ENCODE measurements around the gene ACAA1.

DNA sequence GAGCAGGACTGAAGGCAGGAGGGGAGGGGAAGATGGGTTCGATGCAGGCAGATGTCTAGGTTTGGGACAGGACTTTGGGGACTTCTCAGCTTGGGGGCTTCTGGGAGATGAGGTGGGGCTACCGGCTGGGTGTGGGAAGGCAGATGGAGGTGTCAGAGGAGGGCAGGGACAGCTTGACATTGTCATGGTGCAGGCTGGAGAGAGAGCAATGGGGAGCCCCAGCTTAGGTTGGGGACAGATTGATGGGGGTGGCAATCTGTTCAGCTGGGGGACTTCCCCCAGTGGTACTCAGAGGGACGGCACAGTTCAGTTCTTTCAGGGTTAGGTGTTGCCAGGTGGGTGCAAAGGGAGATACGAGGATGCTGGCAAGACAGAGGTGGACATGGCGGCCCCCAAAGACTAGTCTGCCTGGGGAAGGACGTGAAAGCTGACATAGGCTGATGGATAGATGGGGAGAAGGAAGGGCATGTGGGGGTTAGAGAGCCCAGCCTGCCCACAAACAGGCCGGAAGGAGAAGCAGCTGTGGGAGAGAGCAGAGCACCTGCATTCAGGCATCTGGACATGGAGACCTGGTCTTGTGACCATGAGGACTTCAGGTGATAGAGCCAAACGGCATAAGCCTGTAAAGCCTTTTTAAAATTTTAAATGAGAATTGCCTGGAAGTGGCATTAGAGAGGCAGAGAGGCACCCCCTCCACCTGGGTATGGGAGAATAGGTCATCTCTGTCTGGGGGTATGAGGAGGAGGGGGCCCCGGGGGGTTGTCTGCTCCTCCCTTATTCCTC lies 21.1 kb downstream of the ACAA1 start:
- TF ChIP-seq, protein P1, sequence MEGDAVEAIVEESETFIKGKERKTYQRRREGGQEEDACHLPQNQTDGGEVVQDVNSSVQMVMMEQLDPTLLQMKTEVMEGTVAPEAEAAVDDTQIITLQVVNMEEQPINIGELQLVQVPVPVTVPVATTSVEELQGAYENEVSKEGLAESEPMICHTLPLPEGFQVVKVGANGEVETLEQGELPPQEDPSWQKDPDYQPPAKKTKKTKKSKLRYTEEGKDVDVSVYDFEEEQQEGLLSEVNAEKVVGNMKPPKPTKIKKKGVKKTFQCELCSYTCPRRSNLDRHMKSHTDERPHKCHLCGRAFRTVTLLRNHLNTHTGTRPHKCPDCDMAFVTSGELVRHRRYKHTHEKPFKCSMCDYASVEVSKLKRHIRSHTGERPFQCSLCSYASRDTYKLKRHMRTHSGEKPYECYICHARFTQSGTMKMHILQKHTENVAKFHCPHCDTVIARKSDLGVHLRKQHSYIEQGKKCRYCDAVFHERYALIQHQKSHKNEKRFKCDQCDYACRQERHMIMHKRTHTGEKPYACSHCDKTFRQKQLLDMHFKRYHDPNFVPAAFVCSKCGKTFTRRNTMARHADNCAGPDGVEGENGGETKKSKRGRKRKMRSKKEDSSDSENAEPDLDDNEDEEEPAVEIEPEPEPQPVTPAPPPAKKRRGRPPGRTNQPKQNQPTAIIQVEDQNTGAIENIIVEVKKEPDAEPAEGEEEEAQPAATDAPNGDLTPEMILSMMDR (IDR thresholded peaks at IDR 0.05), result no peak
- TF ChIP-seq POLR2AphosphoS5 (IDR thresholded peaks at IDR 0.05) (no peak), POLR2A (IDR thresholded peaks at IDR 0.05) (no peak), EP300 (IDR thresholded peaks at IDR 0.05; ENCODE audit: low read depth) (no peak)

Data from transverse colon (tissue), 4 donors.